NCI-H1930 (cell line): ENCODE measurements around the gene AKT3.
"Not testable (repeated sequence)": the region's sequence is repeated elsewhere in the genome, so short reads cannot be mapped to it uniquely, and the experiment has no call there.

Experiments used
- DNase-seq, 2 experiments: peaks; one replicate each; lab custom pipeline; 2025; lab: John Stamatoyannopoulos, UW

The AKT3 gene

DNA sequence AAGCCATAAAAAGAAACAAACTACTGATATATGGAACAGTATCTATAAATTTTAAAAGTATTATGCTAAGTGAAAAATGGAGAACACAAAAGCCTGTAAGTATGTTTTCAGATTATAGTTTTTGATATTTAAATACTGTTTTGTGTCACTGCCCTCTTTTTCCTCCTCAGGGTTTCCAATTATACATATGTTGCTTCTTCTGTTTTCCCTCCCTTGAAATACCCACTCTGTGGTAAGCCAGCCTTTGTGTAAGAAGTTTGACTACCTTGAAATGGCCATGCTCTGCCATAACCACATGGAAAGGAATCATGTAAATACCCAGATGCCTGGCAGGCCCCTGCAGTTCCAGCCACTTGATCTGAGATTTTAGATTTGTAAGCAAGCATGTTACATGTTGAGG, 248.3 kb downstream of the AKT3 start:
- no peak for DNase-seq

DNA sequence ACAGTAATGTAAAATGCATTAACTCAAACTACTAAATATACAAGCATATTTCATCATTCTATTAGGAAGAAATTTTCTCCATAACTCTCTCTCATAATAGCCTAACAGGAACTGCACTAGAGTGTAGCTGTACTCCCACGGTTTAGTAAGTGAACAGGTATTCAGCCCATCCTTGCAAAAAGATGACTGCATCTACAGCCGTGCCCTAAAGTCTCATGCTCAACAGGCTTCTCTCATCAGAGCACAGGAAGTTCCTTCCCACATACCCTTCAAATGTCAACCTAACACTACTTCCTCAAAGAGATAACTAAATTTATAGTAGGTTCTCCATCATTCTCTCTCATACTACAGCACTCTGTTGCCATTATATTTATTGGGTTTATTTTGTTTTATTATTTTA, 251.6 kb downstream of the AKT3 start:
- no peak for DNase-seq

DNA sequence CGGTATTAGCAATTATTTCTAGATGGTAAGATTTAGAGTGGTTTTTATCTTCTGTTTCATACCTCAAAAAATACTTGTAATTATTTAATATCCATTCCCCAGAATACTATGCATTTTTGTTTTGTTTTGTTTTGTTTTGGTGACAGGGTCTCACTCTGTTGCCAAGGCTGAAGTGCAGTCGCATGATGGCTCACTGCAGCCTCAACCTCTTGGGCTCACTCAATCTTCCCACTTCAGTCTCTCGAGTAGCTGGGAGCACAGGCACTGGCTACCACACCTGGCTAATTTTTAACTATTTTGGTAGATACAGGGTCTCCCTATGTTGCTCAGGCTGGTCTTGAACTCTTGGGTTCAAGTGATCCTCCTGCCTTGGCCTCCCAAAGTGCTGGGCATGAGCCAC, 252.7 kb downstream of the AKT3 start:
- no peak for DNase-seq

DNA sequence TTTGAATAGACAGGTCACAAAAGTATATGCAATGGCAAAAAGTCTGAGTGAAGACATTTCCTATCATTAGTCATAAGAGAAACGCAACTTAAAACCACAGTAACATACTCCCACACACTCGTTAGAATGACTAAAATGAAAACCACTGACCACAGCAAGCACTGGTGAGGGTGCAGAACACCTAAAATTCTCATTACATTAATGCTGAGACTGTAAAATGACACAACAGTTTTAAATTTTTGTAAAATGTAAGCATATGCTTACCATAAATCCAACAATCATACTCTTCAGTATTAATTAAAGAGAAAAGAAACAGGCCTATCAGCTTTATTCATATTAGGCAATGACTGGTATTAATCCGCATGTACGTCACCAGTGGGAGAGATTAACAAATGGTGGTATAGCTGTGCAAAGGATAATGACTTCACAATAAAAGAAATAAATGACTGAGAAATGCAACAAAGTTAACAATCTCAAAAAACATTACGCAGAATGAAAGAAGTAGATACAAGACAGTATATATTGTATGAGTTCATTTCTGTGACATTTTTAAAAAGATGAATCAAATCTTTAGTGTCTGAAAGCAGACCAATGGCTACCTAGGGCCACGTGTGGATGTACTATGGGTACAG, 253.5 kb downstream of the AKT3 start:
- no peak for DNase-seq

DNA sequence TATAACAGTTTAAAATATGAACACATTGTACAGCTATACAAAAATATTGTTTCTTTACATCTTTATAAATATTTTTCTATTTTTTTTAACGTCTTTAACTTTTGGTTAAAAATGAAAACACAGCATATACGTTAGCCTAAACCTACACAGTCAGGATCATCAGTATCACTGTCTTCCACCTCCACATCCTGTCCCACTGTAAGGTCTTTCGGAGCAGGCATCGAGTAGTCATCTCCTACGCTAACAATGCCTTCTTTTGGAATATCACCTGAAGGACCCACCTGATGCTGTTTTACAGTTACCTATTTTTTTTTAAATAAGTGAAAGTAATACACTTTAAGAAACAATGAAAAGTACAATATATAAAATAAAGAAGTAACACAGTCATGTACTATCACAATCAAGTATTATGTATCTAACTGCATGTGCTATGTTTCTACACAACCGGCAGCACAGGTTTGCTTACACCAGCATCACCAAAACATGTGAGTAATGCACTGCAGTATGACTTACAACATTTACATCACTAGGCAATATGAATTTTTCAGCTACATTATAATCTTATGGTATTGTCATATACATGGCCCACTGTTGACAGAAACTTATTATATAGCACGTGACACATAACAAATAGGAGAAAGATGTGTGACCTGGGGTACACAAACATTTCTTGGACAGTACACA, 254.4 kb downstream of the AKT3 start:
- DNase-seq, result no peak

DNA sequence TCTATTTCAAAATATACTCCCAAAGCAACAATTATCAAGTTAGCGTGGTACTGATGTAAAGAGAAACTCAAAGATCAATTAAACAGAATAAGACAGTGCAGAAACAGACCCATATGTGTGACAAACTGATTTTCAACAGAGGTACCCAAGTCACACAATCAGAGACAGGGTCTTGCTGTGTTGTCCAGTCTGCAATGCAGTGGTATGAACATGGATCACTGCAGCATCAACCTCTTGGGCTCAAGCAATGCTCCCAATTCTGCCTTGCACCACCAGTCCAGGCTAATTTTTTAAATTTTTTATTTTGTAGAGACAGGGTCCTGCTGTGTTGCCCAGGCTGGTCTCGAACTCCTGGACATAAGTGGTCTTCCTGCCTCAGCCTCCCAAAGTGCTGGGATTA, 255.6 kb downstream of the AKT3 start:
- no peak for DNase-seq

DNA sequence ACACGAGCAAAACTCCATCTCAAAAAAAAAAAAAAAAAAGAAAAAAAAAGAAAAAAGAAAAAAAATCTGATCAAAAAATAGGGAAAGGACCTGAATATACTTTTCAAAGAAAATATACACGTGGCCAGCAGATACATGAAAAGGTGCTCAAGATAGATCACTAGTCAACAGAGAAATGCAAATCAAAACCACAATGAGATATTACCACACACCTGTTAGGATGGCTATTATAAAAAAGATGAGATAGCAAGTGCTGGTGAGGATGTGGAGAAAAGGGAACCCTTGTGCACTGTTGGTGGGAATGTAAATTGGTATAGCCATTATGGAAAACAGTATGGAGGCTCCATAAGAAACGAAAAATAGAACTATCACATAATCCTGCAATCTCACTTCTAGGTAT, 260.8 kb downstream of the AKT3 start:
- DNase-seq, result not testable (repeated sequence)

DNA sequence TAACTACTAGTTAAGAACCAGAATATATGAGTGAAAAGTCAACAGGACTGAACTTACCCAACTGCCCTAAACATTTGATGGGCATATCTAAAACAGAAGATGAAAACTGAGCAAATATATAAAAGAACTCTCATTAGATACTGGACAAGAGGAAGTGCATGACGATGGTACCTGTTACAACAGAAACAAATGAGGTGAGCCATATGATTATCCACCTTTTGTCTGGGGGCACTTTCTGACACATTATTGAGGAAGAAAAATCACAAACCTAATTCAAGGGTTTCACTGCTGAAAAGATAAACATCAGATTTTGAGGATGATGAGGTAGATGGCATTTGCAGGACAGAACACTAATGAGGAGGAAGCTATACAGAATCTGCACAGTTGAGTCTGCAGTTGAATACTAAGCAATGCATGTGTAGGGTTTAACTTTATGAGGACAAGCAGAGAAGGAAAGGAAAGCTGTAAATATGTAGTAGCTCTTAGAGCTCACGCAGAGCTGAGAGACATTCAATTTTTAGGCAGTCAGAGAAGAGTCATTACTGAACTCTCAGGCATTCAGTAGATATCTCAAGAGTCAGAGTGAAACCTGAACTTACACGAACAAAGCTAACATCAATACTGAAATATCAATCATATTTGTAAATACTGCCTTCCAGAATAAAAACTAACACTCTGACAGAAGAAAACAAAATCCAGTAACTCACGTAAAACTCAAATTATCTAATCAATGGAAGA, 262.1 kb downstream of the AKT3 start:
- DNase-seq, result no peak

DNA sequence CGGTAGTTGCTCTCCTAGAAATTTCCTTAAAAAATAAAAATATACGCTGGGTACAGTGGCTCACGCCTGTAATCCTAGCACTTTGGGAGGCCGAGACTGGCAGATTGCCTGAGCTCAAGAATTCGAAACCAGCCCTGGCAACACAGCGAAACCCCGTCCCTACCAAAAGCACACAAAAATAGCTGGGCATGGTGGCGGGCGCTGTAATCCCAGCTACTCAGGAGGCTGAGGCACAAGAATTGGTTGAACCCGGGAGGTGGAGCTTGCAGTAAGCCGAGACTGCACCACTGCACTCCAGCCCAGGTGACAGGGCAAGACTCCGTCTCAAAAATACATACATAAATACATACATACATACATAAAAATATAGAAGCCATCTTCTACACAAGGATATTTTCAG, 262.8 kb downstream of the AKT3 start:
- DNase-seq, result no peak

DNA sequence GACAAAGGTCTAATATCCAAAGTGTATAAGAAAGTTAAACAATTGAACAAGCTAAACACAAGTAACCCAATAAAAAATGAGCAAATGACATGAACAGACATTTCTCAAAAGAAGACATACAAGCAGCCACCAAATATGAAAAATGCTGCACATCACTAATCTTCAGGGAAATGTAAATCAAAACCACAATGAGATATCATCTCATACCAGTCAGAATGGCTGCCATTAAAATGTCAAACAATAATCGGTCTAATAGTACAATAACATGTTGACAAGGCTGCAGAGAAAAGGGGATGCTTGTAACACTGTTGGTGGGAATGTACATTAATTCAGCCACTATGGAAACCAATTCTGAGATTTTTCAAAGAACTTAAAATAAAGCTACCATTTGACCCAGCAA, 264.1 kb downstream of the AKT3 start:
- DNase-seq, result no peak

DNA sequence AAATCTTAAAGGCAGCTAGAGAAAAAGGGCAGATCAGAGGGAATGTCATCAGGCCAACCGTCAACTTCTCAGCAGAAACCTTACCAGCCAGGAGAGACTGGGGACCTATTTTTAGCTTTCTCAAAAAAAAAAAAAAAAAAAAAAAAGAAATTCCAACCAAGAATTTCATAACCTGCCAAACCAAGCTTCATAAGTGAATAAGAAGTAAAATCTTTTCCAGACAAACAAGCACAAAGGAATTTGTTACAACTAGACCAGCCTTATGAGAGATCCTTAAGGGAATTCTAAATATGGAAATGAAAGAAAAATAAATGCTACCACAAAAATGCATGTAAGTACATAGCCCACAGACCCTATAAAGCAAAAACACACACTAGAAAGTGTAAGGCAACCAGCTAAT, 267.7 kb downstream of the AKT3 start:
- no peak for DNase-seq

DNA sequence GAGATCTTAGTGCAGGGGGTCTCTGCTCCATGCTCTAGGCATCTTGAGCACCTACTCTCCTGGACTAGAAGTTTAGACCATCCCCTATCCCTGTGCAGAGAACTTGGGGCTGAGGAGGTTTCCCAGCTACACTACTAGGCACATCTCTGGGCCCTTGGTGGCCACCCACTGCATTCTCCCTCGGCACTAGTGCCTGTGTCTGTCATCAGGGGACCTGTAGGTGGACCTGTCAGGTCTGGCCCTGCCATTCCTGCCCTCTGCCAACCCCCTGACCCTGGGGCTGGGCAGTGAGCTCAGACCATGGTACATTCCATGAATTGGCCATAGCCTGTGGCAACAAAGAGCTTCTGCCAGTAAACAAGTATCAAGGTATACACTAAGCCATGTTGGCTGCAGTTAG, 269.1 kb downstream of the AKT3 start:
- DNase-seq, result no peak

DNA sequence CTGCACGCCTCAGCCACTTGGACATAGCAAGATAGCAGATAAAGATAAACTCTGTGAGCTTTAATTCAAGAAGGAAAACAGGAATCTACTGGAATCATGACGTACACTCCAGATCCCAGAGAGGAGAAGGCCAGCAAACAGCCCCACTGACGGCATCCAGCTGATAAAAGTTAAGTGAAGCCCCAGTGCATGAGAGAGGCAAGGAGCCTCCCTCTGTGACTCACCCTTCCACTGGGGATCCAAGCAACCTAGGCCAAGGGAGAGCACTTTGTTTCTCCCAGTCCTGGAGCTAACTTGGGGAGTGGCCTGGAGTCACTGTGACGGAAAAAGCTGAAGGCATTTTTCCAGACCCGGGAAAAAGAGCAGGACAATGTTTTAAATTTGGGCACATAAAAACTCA, 270.0 kb downstream of the AKT3 start:
- DNase-seq, result no peak

DNA sequence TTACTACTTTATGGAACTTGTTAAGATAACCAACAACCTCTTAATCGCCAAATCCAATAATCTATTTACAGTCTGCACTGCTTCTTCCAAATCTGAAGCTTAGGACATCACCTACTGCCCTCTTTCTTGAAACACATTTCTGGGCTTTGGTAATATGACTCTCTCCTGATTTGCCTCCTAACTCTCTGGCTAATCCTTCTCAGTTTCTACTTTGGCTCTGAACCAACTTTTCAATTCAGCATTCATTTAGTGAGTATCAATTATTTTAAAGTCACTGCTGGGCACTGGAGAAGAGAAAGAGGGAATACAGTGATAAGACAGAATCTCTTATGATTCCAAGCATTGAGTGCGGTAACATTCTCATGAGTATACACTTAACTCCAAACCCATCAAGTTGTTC, 275.0 kb downstream of the AKT3 start:
- DNase-seq, result no peak

DNA sequence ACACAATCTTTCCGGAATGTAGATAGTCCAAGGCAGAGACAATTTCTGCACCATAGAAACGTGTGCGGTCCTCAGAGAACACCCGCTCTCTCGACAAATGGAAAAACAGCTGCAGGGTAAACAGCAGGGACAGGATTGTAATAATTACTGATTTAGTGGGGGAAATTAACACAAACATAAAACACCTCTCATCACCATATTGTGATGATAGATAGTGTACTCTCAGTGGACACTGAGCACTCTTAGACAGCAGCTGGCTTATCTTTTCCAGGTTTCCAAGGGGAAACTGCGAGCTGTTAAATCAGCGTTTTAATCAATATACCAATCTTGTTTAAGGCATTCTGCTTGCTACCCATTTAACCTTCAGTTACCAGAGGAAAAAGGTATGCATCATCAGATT, 277.1 kb downstream of the AKT3 start:
- no peak for DNase-seq

DNA sequence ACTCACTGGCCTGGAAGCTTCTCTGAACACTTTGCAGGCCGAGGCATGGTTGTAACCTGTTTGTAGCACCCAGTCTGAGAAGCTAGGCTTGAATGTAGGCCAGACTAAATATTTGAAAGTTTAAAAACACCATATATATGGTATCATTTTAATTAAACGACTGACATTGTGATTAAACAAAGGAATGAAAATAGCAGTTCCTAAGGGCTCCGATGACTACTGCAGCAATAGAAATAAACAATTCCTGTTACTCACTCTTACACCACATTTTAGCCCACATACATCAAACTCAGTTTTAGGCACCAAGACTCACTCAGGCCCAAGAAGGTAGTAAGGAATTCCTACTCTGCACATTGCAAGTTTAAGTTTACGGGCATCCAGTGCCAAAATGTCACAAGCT, 281.2 kb downstream of the AKT3 start:
- no peak for DNase-seq

DNA sequence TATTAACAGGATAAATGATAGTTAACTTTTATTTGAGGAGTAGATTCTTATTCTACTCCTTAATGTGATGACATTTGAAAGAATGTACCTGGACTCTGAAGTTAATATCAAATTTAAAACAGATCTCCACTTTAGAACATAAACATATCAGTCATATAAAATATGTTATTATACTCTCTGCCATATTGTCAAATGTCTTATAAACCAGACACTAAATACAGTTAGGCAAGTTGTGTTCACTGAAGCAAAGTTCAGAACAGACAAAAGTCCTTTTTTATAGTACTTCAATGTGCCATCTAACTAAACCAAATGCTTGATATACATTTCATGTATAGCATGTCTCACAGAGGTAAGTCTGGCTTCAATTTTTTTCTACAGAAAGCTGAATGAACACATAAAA, 285.2 kb downstream of the AKT3 start:
- DNase-seq, result no peak

DNA sequence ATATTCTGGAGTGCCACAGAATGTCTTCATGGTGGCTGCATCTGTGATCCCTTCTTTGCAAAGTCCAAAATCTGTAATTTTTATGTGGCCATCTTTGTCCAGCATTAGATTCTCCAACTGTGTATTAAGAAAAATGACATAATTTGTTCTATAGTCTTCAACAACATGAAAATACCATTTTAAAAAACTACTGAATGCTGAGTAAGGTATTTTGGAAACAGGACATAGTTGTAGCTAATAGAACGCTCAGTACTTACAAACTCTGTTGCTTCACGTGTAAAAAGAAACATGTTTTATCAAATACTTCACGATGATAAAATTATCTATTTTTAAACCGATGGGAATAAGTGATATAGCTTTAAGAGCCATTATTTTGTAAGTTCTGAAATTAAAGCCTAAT, 286.3 kb downstream of the AKT3 start:
- no peak for DNase-seq

DNA sequence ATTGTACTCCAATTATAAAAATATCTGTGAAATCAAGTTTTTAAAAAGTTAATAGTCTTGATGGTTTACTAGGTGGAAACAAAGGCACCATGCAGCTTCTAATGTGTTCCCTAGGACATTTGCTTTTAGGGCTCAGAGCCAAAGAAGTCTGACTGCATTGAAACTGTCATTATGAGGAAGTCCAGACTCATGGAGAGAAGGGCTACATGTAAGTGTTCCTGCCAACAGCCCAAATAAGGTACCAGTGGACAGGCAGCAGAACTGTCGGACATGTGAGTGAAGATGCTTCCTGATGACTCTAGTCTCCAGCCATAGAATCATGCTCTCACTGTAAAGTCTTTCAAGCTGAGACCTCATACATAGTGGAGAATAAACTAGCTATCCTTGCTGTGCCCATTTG, 287.6 kb downstream of the AKT3 start:
- no peak for DNase-seq

DNA sequence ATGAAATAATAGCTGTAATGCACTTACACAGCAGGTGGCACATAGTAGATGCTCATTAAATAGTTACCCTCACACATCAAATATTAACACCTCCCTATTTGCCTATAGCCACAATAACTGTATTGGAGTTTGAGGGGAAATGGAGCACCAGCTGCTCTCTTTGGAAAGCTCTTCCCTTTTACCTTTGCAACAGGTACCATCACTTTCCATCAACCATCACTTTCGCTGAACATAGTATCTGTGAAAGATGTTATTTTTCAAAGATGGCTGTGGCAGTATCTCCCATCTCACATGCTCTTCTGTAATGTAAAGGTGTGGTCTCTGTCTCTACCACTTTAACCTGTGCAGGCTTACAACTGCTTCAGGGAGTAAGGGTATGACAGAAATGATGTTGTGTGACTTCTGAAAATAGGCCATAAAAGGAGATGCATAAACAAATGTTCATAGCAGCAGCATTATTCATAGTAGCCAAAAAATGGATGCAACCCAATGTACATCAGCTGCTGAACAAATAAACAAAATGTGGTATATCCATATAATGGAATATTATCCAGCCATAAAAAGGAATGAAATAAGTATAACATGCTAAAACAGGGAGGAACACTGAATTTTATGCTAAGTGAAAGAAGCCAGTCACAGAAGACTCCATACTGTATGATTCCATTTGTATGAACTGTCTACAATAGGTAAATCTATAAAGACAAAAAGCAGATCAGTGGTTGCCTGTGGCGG, 288.3 kb downstream of the AKT3 start:
- DNase-seq, result no peak

DNA sequence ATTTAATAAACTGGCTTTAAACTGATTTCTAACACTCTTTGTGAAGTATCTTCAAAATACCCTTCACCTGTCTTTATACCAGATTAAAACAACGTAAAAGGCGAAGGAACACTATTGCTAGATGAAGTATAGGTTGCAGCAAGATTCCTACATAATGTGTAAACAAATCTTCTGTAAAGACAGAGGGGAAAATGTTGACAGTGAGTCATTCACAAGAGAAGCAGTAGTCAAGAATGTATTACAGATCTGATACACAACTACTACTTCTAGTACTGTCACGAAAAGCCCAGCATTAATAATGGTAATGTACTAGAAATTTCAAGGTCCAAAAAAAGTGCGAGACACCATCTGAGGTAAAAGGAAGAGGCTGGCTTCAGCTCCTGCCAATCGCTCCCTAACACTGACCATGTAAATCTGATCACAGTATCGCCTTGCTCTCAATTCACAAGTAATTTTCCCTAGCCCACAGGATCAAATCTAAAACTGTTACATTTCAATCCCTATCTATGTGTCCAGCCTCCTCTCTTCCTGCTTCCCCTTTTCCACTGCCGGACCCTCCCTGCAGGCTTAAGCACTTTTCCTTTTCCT, 290.4 kb downstream of the AKT3 start:
- DNase-seq, result no peak

DNA sequence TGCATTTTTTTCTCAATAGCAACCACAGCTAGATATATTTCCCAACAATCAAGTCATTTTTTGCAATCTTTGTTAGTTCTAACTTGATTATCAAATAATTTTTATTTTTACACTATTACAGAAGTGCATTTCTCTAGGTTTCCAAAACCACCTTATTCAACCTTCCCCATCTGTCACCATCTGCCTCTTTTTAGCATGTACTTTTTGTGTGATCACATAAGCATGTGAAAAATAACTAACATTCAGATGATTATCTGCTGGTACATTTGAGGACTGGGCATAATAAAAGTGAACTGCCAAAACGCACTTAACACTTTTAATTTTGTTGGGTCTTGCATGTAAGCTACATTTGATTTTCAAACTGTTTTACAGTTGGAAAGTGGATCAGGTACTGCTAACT, 291.5 kb downstream of the AKT3 start:
- DNase-seq, result no peak

DNA sequence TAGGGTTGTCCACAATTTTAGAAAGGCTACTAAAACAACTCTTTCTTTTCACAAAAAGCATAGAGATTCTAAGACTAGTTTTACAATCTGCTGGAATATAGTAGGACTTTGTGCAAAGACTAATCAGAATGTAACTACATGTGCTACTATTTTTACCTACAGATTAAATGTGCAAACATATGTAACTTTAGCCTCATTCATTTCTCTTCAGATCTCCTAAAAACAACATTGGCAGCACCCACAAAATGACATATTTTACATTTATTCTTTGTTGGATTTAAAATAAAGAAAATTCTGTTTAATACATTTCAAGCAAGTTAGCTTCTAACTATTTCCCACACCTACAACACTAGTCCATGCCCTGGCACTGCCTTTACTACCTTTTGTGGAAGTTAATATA, 292.2 kb downstream of the AKT3 start:
- no peak for DNase-seq
